Stimulated activated CD8-positive, alpha-beta memory T cell treated with anti-CD3 and anti-CD28 coated beads, Interleukin-2, amount 100 ng/mL, for 48 hours (primary cell): Measurements from ENCODE around the gene JTB.

ENCODE experiments used
- DNase-seq, 2 donors: peaks; one replicate each; pipeline ENCODE4 v3.0.0-alpha.2; 2020; ENCODE audit warnings: low read depth in 2 of 2

Gene JTB

GRCh38 chr1:153954826-153955225, 22.6 kb downstream of the JTB start:
- no peak for DNase-seq

DNA sequence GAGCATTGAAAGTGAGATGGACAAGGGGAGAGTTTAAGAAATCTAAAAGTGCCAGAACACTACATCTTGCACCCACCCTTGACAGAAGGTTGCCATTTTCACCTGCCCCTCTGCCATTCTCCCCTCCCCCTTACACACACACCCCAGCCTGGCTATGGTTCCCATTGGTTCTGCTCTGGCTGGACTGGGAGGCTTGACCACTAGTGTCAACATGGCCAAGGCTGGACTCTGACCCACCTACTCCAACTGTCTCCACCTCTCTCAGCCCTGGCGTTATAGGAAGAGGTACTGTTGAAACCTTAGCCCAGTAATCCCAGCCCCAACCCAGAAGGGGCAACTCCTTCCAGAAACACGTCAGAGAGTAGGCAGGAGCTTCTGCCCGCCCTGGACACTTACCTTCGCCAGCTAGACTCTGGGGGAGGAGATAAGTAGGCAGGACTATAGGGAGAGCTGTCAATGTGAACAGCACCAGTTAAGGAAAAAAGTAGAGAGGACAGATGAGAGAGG, 23.6 kb downstream of the JTB start:
- no peak for DNase-seq

GRCh38 chr1:153951801-153952200, 25.7 kb downstream of the JTB start:
- no peak for DNase-seq

- no peak for DNase-seq
Measured at GRCh38 chr1:153951183-153951582, 26.3 kb downstream of the JTB start.

GRCh38 chr1:153946622-153947241, 30.7 kb downstream of the JTB start, which contains the start of gene DENND4B:
TSS of gene DENND4B (minus strand) at chr1:153946718. CDS start at chr1:153944374, 2,344 bp downstream.
- peak; percentile 61 to 72 for DNase-seq

- DNase-seq: peak; percentile 57 to 61
Measured at GRCh38 chr1:153945795-153946621, 31.5 kb downstream of the JTB start.

GRCh38 chr1:153945131-153945794, 32.2 kb downstream of the JTB start:
- peak; percentile 55 to 71 for DNase-seq

DNA sequence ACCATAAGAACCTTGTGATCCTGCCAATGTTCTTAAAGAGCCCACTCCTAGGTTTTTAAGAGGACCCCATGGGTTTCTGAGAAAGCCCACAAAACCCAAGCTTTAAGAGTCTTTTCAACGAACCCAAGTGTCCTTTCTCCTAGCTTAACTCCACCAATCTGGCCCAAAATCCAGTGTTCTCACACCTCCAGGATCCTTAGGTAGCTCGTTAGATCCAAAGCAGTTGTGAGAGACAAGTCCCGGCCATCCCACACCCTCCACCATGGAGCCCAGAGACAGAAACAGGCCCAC, 32.7 kb downstream of the JTB start:
- DNase-seq: no peak

- no peak for DNase-seq
Measured at GRCh38 chr1:153944005-153944826, 33.3 kb downstream of the JTB start.

- DNase-seq: no peak
Measured at GRCh38 chr1:153942766-153943549, 34.5 kb downstream of the JTB start.

- DNase-seq: no peak
Measured at GRCh38 chr1:153941826-153942725, 35.4 kb downstream of the JTB start.

GRCh38 chr1:153940756-153941155, 36.7 kb downstream of the JTB start:
- no peak for DNase-seq

GRCh38 chr1:153939476-153939875, 38.0 kb downstream of the JTB start:
- DNase-seq: no peak

DNA sequence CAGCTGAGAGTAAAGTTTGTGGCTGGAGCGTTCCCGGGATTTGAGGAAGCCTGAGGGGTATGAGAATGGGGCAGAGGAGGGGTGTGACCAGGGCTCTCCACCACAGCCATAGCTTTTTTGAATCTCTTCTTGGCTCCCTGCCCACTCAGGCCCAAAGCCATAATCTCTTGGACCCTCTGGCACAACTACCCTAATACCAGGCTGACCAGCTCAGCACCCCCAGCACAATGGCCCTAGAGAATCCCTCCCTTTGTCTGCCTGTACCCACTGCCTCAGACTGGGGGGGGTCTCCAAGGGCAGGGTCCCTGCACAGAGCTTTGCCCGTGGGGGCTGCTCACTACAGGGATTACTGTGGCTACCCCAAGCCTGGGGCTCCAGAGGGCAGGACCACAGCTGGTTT, 38.5 kb downstream of the JTB start:
- DNase-seq: no peak

DNA sequence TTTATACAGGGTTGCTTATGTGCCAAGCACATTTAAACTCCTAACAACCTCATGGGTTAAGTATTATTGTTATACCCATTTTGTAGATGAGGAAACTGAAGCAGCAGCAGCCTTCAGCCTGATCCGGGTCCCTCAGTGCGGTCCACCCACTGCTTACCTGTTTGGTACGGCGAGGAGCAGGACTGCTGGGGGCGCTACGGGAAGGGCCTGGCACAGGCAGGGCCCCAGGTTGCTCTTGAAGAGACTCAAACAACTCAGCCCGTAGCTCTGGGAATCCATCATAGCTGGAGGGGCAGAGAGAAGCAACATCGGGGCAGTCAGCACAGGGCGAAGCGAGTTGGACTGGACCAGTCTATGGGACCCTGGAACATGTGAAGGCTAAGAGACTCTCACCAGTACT, 40.1 kb downstream of the JTB start:
- DNase-seq: no peak

- DNase-seq: no peak
Measured at GRCh38 chr1:153936011-153936802, 41.3 kb downstream of the JTB start.

DNA sequence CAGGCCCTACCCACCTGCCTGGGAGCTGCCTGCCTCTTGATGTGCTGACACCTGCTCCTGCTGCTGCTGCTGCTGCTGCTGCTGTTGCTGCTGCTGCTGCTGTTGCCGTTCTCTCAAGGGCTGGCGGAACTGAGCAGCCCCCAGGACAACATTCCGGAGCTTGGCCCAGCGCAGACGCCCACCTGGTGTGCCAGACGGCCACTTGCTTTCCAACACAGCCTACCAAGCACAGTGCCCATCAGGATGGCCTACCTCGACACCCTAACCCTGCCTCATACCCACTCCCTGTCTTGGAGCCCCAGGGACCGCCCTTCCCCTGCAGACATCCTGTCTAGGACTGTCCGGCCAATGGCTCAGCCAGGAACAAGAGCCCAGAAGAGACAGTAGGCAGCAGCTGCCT, 42.7 kb downstream of the JTB start:
- DNase-seq: no peak

- no peak for DNase-seq
Measured at GRCh38 chr1:153933955-153934354, 43.5 kb downstream of the JTB start.

DNA sequence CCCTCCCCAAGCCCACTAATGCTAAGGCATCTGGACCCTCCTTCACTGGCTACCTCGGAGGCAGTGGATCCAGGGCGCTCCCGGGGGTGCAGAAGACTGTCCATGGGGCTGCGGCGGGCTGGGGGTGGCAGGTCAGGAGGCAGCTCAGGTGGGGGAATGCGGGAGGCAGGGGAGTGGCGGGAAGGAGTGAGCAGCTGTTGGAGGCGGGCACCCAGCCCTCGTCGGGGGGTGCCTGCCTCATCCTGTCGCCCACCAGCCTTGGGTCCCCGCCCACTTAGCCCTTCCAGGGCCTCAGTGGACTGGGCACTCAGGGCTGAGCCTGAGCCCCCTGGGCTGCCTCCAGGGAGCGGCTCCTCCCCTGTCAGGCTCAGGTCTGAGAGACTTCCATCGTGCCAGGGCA, 44.0 kb downstream of the JTB start:
- DNase-seq: no peak
